Stimulated activated CD8-positive, alpha-beta memory T cell treated with anti-CD3 and anti-CD28 coated beads, Interleukin-15, amount 100 ng/mL, for 48 hours (primary cell): ENCODE measurements around the gene CHMP1B.
"Not testable (repeated sequence)": the region's sequence is repeated elsewhere in the genome, so short reads cannot be mapped to it uniquely, and the experiment has no call there.

Experiments
- DNase-seq, 2 donors: peaks; one replicate each; pipeline ENCODE4 v3.0.0-alpha.2; 2020; ENCODE audit warnings: low read depth in 2 of 2

Gene CHMP1B

DNA sequence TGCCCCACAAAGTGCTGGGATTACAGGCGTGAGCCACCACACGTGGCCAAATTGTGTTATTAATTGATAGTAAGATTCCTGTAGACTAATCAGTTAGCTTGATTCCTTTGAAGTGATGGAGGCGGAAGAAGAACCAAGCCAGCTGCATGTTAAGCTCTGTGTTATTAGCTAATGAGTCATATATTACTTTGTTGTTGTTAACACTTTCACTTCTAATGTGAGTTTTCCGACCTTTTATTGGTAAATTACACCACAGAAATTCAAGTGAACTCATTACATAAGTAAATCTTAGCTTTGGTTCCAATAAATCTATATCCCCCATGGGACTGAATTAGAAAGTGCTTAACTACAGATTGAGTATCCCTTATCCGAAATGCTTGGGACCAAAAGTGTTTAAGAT is 20.3 kb downstream of the CHMP1B start:
- no peak for DNase-seq

DNA sequence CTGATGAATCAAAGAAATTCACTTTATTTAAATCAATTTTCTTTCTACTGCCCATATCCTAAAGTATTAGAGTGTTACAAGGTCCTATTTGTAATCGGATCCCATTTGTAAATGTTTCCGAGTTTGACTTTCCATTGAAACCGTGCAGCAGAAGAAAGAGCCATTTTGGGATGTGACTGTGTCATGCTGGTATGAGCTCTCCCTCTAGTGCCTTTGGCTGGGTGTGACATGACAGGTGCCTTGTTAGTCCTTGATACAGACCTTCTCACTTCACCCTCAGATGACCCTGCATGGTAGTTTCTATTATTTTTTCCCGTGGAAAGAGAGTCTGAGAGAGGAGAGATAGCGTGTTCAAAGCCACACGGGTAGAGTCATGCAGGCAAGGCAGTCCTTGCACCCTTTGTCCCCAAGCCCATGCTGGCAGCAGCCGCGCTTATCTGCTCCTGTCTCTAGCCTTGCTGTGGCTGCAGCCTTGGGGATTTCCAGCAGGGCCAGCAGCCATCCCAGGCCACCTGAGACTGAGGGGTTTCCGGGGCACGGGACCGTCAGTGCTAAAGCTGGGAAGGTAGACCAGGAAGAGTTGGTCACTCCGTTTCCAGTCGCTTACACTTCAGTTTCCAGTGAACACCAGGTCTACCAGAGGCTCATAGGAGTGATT is 21.4 kb downstream of the CHMP1B start:
- DNase-seq, result no peak

GRCh38 chr18:11873670-11874340 is 22.6 kb downstream of the CHMP1B start:
- DNase-seq, result no peak

DNA sequence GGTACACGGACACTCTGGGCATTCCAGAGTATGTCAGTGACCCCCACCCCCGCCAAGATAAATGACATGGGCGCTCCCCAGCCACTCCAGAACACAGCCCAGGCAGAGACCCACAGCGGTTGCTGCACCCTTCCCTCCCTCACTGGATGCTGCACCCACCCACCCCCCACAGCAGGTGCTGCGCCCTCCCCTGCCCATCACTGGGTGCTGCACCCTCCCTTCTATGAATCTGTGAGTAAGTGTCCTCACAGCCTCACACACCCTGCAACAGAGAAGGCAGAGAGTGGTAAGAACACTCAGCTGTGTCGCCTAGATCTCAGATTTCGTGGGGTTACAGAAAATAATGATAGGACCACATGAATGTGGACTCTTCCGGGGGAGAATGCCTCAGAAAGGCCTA is 23.5 kb downstream of the CHMP1B start:
- no peak for DNase-seq

DNA sequence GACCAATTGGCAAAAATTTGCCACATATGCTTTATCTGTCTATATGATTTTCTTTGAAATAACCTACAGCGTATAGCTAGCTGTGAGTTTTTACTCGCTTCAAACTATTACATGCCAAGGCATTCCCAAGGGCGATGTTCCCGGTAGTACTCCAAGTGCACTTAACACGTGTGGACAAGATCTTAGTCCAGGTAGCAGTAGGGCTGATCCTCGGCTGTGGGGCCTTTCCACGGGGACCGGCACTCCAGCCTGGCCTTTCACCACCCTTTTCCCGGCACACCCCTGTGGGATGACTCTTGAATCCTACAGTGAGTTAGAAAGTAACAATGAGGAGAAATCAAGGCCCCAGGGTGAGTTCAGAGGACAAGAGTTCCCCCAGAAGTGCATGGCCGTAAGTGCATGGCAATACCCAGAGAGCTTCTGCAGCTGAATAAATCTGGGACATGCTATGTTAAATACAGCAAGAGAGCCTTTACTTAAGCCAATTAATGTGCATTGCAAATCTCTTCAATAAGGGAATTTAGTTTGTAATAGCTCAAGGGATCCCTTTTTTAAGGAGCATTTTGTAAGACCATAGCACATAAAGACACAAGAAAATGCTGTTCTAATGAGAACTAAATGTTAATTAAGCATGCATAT is 26.4 kb downstream of the CHMP1B start:
- no peak for DNase-seq

- no peak for DNase-seq
These were observed 29.5 kb downstream of the CHMP1B start for GRCh38 chr18:11880586-11881304.

DNA sequence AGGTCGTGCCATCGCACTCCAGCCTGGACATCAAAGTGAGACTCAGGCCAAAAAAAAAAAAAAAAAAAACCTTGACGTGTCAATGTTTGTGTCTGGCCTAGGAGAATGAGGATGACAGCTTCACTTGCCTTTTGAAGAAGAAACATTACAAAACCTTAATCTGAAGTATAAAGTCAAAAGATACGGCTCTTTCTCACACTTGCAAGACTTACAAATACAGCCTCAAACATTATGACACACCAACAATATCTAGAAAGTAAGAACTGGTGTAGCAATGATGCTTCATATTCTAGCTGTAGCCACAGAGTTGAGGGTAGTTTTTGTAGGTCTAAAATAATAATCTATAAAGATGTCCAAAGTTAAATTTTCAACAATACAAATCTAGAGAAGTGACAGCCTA is 31.4 kb downstream of the CHMP1B start:
- DNase-seq, result no peak

DNA sequence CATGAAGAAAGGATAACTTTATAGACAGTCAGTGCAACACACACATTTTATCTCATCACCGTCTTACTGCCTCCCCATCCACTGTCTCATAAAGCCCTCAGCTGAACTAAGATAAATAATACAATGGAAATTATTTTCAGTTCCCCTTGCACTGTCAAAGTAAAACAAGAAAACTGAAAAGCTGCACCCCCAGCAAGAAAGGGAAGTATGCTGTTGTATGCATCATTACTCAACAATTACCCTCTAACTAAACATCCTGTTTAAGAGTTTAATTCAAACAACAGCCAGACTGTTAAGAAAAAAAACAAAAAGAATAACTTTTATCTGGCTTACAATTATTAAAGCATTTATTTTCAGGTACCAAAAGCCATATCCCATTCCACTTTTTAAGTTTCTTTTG is 31.9 kb downstream of the CHMP1B start:
- no peak for DNase-seq

DNA sequence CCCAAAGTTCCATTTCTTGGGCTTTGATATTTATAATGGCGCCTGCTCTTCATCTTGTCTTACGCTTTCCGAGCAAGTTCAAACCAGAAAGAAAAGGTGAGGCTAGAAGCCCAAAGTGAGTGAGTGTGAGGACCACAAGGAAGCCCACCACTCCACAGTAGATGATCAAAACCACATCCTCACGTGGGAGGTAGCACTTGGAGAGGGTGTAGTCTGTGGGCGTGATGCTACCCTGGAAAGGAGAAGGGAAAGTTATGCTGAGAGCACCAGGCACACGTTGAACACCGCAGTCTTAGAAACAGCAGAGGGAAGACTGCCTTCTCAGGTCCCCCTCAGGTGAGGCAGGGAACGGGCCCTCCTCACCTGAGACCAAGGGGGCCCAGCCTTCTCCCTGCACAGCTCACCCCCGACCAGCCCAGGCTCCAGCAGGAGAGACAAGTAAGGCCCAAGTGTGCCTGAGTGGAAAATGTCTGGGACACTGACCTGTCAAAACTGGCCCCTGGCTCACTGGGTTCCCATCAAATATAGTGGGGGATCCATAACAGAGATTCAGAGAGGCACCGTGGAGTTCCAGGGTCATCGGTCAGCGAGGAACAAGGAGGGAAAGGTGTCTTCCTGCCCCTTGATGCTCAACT is 33.3 kb downstream of the CHMP1B start:
- DNase-seq, result no peak

DNA sequence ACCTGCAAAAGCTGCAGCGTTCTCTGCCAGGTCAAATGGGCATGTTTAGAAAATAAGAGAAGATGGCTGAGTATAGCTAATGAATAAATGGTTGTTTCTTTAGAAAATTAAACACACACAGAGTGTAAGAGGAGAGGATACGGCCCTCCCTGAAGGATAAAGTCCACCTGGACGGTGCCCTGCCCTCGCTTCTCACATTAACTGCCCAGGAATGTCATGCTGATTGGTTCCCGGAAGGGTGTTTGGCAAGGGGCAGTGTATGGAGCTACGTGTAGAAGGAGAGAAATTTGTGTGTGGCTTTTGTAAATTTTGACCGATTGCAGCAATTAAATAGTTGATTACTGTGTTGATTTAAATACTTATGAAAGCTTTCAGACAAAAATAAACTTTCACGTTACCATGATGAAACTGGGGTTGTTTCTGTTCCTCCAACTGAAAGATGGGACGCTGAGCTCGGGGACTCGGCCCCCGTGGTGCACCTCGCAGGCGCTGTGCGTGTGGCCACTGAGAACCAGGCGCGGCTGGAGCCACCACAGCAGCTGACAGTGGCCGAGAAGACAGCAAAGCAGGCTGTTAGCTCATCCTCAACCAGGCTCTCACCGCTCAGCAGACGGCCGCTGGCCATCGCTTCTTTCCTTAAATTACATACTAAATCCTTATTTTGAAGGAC is 34.2 kb downstream of the CHMP1B start:
- DNase-seq, result no peak

DNA sequence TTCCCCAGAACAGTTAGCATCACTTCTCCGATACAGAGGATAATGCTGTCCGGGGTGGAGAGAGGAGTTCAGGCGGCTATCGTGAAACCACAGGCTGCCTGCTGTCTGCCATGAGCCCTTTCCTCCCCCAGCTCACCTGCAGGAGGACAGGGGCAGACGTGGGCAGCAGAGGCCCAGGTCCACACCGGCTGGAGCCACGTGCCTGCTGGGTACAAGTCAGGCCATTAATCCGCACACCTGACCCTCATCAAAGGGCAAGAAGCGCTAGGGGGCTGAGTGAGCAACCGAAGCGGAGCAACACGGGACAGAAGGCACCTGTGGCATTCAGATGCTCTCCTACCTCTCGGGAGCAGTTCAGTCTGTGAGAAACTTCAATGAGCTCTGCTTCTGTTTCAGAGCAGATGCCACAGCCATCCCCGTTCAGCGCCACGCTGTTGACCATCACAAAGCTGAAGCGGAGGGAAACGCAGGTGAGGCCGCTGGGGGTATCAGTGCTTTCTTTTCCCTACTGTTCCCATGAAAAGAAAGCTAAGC is 35.4 kb downstream of the CHMP1B start:
- DNase-seq, result no peak

GRCh38 chr18:11887328-11888128 is 36.3 kb downstream of the CHMP1B start:
- no peak for DNase-seq

DNA sequence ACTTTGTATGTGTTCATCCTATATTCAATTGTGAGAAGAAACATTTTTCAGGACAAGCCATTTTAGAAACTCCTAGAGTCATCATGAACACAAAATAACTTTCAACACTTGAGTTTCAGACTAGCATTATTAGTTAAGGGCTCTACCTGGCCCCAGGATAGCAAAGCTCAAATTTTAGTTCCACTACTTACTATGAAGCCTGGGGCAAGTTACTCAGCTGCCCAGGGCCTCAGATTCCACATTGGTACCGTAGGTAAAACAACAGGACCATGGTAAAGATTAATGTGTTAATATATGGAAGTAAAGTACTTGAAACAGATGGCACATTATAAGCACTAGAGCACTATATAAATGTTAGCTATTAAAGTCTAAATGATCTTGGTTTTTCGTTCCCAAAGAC is 37.5 kb downstream of the CHMP1B start:
- no peak for DNase-seq

GRCh38 chr18:11889284-11889683 is 38.1 kb downstream of the CHMP1B start:
- no peak for DNase-seq

GRCh38 chr18:11891737-11892136 is 40.5 kb downstream of the CHMP1B start:
- DNase-seq, result no peak

- DNase-seq, result not testable (repeated sequence)
These were observed 41.2 kb downstream of the CHMP1B start for GRCh38 chr18:11892438-11892837.

DNA sequence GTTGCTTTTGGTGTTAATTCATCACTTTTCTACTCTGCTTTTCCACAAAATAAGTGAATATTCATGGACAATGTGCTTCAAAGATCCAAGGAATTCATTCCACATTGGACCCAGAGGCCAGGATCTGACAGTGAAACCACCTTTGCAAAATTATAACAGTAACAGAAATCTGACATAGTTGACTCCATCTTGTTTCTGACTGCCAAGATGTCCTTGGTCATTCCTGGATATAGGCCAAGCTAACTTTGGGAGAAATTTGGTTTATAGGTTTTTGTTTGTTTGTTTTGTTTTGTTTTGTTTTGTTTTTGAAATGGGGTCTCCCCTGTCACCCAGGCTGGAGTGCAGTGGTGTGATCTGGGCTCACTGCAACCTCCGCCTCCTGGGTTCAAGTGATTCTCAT is 46.6 kb downstream of the CHMP1B start:
- no peak for DNase-seq

DNA sequence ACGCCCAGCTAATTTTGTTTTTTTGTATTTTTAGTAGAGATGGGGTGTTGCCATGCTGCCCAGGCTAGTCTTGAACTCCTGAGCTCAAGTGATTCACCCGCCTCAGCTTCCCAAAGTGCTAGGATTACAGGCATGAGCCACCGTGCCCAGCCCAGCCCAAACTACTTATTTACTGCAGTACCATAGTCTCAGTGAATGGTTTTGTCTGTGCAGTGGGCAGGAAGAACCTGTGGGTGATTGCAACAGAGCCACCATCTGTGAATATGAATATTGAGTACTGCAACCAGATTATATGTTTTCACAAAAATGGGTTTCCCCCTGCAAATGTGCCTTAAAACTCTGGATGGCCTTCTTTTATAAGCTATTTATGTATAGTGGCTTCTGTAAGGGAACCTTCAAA is 47.9 kb downstream of the CHMP1B start:
- no peak for DNase-seq

GRCh38 chr18:11901826-11902438 is 50.7 kb downstream of the CHMP1B start:
- no peak for DNase-seq
